HG02943 (cell line): Measurements from ENCODE around the gene PARP3.
A peak's percentile ranks its signal among the peaks of the same experiment; 100 is the strongest.

Experiments
- ATAC-seq: cut with Tn5 transposase; IDR thresholded peaks from one replicate; pipeline ENCODE4 v1.9.1; 2021; ENCODE audit warnings: mild to moderate bottlenecking, low read depth, moderate library complexity; ENCODE audit not compliant: unreplicated experiment

Gene PARP3

GRCh38 chr3:51933471-51934138 is 8.6 kb upstream of the PARP3 start:
- no peak for ATAC-seq

GRCh38 chr3:51934139-51934850 is 7.9 kb upstream of the PARP3 start:
- ATAC-seq, result no peak

- ATAC-seq, result no peak
Measured at GRCh38 chr3:51934991-51935885, 6.9 kb upstream of the PARP3 start.

- ATAC-seq, result no peak
Measured at GRCh38 chr3:51935886-51936755, 6.0 kb upstream of the PARP3 start.

GRCh38 chr3:51937014-51937413 is 5.1 kb upstream of the PARP3 start:
- ATAC-seq, result no peak

GRCh38 chr3:51937611-51938450 is 4.3 kb upstream of the PARP3 start:
- ATAC-seq, result no peak

GRCh38 chr3:51938780-51939425 is 3.3 kb upstream of the PARP3 start:
- no peak for ATAC-seq

GRCh38 chr3:51940648-51941462 is 1.3 kb upstream of the PARP3 start:
- ATAC-seq, result no peak

- ATAC-seq, result peak; percentile 0
Measured at GRCh38 chr3:51941463-51941797, 733 bp upstream of the PARP3 start.

GRCh38 chr3:51942603-51943450 is 664 bp downstream of the PARP3 start:
- ATAC-seq, result no peak

- ATAC-seq, result no peak
Measured at GRCh38 chr3:51943451-51944391, 1.6 kb downstream of the PARP3 start.

GRCh38 chr3:51944451-51945021 is 2.4 kb downstream of the PARP3 start:
- no peak for ATAC-seq

- no peak for ATAC-seq
Measured at GRCh38 chr3:51945031-51945840, 3.1 kb downstream of the PARP3 start.

GRCh38 chr3:51945926-51946705 is 4.0 kb downstream of the PARP3 start:
- no peak for ATAC-seq
